Measurements from ENCODE around the gene STARD4.

- no peak for TF ChIP-seq ETV6 (CRISPR knock-in tag; conservative IDR thresholded peaks at IDR 0.05)
- no peak for TF ChIP-seq CHD4 (IDR thresholded peaks at IDR 0.05; ENCODE audit: borderline replicate concordance, low read length)
- TF ChIP-seq POLR2A (IDR thresholded peaks at IDR 0.05; ENCODE audit: insufficient read depth in 1 of 2, low read depth in 2 of 2, low read length in 2 of 2): no peak
- TF ChIP-seq BRD4 (CRISPR knock-in tag; IDR thresholded peaks at IDR 0.05): no peak
- no peak for TF ChIP-seq ZFP1 (CRISPR knock-in tag; IDR thresholded peaks at IDR 0.05)
Observed at GRCh38 chr5:111495159-111495558, 17.2 kb downstream of the STARD4 start.
